IMR-90 (cell line): ENCODE measurements around the gene SLC8A1. TPM values are rescaled to one million over a fixed set of nuclear protein-coding genes. Genes with fewer than 3 reads are reported as not detected.

Source experiments
- ATAC-seq: fragments of 200-7000 bp; cut with Tn5 transposase; 2 replicates; pipeline ENCODE4 v1.9.1; 2020; ENCODE audit warnings: low read depth, mild to moderate bottlenecking, moderate library complexity
- BruUV-seq: library from RNA; stranded (reverse); fragments of 400-500 nt; replicated peaks from 2 replicates; lab custom pipeline; 2021; lab: Mats Ljungman, UMichigan
- CTCF ChIA-PET: fragments of 300-600 bp; formaldehyde crosslinking; extraction: SDS; loops from one replicate; lab custom pipeline; 2021; ENCODE audit warnings: antibody characterized with exemption; lab: Yijun Ruan, JAX
- POLR2A ChIA-PET: fragments of 300-600 bp; sonication (Branson Sonifier 250); formaldehyde crosslinking; loops from one replicate; lab custom pipeline; 2022; ENCODE audit warnings: antibody characterized with exemption; ENCODE audit not compliant: unreplicated experiment; lab: Charles Lee
- DNase-seq: peaks from one replicate; pipeline ENCODE4 v3.0.0; 2013
- H2AFZ ChIP-seq: replicated peaks from 2 replicates; pipeline ENCODE3; 2013; ENCODE audit warnings: low read length, mild to moderate bottlenecking; ENCODE audit not compliant: poor library complexity
- H2AK5ac ChIP-seq: 2 replicates; pipeline ENCODE4 v1.6.1; 2013; ENCODE audit warnings: low read depth, low read length, inconsistent platforms
- H2AK9ac ChIP-seq: replicated peaks from 2 replicates; pipeline ENCODE3; 2013; ENCODE audit warnings: mild to moderate bottlenecking, low read depth, low read length, moderate library complexity; ENCODE audit not compliant: poor library complexity
- H2BK120ac ChIP-seq: 2 replicates; pipeline ENCODE4 v1.6.1; 2013; ENCODE audit warnings: low read depth, low read length, inconsistent platforms
- H2BK15ac ChIP-seq: 3 replicates; pipeline ENCODE4 v1.6.1; 2013; ENCODE audit warnings: low read depth, low read length, inconsistent platforms
- H2BK20ac ChIP-seq: 2 replicates; pipeline ENCODE4 v1.6.1; 2013; ENCODE audit warnings: low read depth, mild to moderate bottlenecking, inconsistent platforms, low read length, moderate library complexity
- H2BK5ac ChIP-seq: 2 replicates; pipeline ENCODE4 v1.6.1; 2013; ENCODE audit warnings: mild to moderate bottlenecking, low read depth, low read length, inconsistent platforms; ENCODE audit not compliant: poor library complexity, severe bottlenecking
- H3K14ac ChIP-seq: replicated peaks from 2 replicates; pipeline ENCODE4 v1.6.1; 2013; ENCODE audit warnings: low read depth, low read length, inconsistent platforms
- H3K18ac ChIP-seq: 2 replicates; pipeline ENCODE4 v1.6.1; 2013; ENCODE audit warnings: low read depth, low read length, control low read depth
- H3K23ac ChIP-seq: 2 replicates; pipeline ENCODE4 v1.6.1; 2013; ENCODE audit warnings: low read depth, low read length, inconsistent platforms
- H3K27ac ChIP-seq: 2 replicates; pipeline ENCODE4 v1.5.1; 2013; ENCODE audit warnings: mild to moderate bottlenecking, control low read depth, low read length; ENCODE audit not compliant: insufficient read depth
- H3K27me3 ChIP-seq: 2 replicates; pipeline ENCODE4 v1.6.1; 2013; ENCODE audit warnings: low read length; ENCODE audit not compliant: control insufficient read depth, insufficient read depth
- H3K36me3 ChIP-seq: 2 replicates; pipeline ENCODE4 v1.6.1; 2013; ENCODE audit warnings: low read length, mixed read lengths; ENCODE audit not compliant: control insufficient read depth, insufficient read depth
- H3K4ac ChIP-seq: 2 replicates; pipeline ENCODE4 v1.6.1; 2013; ENCODE audit warnings: low read depth, low read length, inconsistent platforms
- H3K4me1 ChIP-seq: 2 replicates; pipeline ENCODE4 v1.6.1; 2013; ENCODE audit warnings: low read length, mixed read lengths; ENCODE audit not compliant: control insufficient read depth, insufficient read depth
- H3K4me2 ChIP-seq: 2 replicates; pipeline ENCODE4 v1.6.1; 2013; ENCODE audit warnings: low read depth, mild to moderate bottlenecking, control low read depth, low read length, moderate library complexity
- H3K4me3 ChIP-seq: 2 replicates; pipeline ENCODE4 v1.5.1; 2013; ENCODE audit warnings: low read depth, mild to moderate bottlenecking, control low read depth, low read length, moderate library complexity; ENCODE audit not compliant: insufficient read depth
- H3K56ac ChIP-seq: 2 replicates; pipeline ENCODE4 v1.6.1; 2013; ENCODE audit warnings: low read length, inconsistent platforms; ENCODE audit not compliant: insufficient read depth; ENCODE audit errors: extremely low read depth
- H3K79me1 ChIP-seq, 2 experiments: 2 replicates each; pipeline ENCODE4 v1.6.1; 2013; ENCODE audit warnings: low read length in 2 of 2, inconsistent platforms in 1 of 2, low read depth in 1 of 2
- H3K9ac ChIP-seq: 2 replicates; pipeline ENCODE4 v1.6.1; 2013; ENCODE audit warnings: low read depth, low read length, control low read depth
- H3K9me1 ChIP-seq: 2 replicates; pipeline ENCODE4 v1.6.1; 2013; ENCODE audit warnings: low read length, inconsistent platforms; ENCODE audit not compliant: insufficient read depth
- H3K9me3 ChIP-seq: 2 replicates; pipeline ENCODE4 v1.6.1; 2013; ENCODE audit warnings: low read length; ENCODE audit not compliant: control insufficient read depth, insufficient read depth
- H4K20me1 ChIP-seq: 2 replicates; pipeline ENCODE4 v1.6.1; 2013; ENCODE audit warnings: low read length, inconsistent platforms; ENCODE audit not compliant: insufficient read depth
- H4K5ac ChIP-seq: 2 replicates; pipeline ENCODE4 v1.6.1; 2013; ENCODE audit warnings: mild to moderate bottlenecking, low read depth, low read length, control low read depth
- H4K8ac ChIP-seq, 2 experiments: 2 replicates each; pipeline ENCODE4 v1.6.1; 2013; ENCODE audit warnings: low read depth in 2 of 2, low read length in 2 of 2, control low read depth in 1 of 2, inconsistent platforms in 1 of 2
- H4K91ac ChIP-seq: 2 replicates; pipeline ENCODE4 v1.6.1; 2013; ENCODE audit warnings: low read depth, low read length, inconsistent platforms; ENCODE audit not compliant: insufficient read depth
- CEBPB ChIP-seq: IDR thresholded peaks from 2 replicates; pipeline ENCODE4 v1.6.1; 2012; ENCODE audit warnings: low read depth, low read length, improper control_type of control experiment
- MAFK ChIP-seq: IDR thresholded peaks from 2 replicates; pipeline ENCODE4 v1.6.1; 2012; ENCODE audit warnings: low read depth, low read length, improper control_type of control experiment
- MAZ ChIP-seq: IDR thresholded peaks from 2 replicates; pipeline ENCODE4 v1.6.1; 2012; ENCODE audit warnings: low read depth, mild to moderate bottlenecking, low read length, improper control_type of control experiment, moderate library complexity, borderline replicate concordance
- MXI1 ChIP-seq: IDR thresholded peaks from 2 replicates; pipeline ENCODE4 v1.6.1; 2012; ENCODE audit warnings: low read depth, mild to moderate bottlenecking, low read length, moderate library complexity, borderline replicate concordance
- NFE2L2 ChIP-seq: fragments of 150-350 bp; IDR thresholded peaks from 2 replicates; pipeline ENCODE4 v1.6.1; 2016; ENCODE audit warnings: low read depth, mild to moderate bottlenecking, low read length
- POLR2A ChIP-seq: IDR thresholded peaks from 2 replicates; pipeline ENCODE4 v1.6.1; 2012; ENCODE audit warnings: mild to moderate bottlenecking, low read depth, low read length
- RAD21 ChIP-seq: IDR thresholded peaks from 2 replicates; pipeline ENCODE4 v1.6.1; 2012; ENCODE audit warnings: low read length, improper control_type of control experiment
- SMC3 ChIP-seq: fragments of 150-350 bp; IDR thresholded peaks from 2 replicates; pipeline ENCODE4 v1.6.1; 2016; ENCODE audit warnings: low read depth, mild to moderate bottlenecking, antibody characterized with exemption, low read length, moderate library complexity
- WGBS, 2 experiments: methylation state at CpG; one replicate each; pipeline versions ENCODE4 v1.1.5 to v1.1.7; 2013; ENCODE audit warnings: missing lambda C conversion rate in 2 of 2; ENCODE audit not compliant: insufficient read length in 1 of 2; ENCODE audit errors: extremely low coverage in 2 of 2; 5-methylcytosine and 5-hydroxymethylcytosine counted together
- dilution Hi-C: fragments of 300-500 bp; cut with HindIII; formaldehyde crosslinking; loops from one replicate; pipeline ENCODE4 v1.14.3; 2018; ENCODE audit warnings: low sequenced_read_pairs; ENCODE audit not compliant: unreplicated experiment
- in situ Hi-C: fragments of 300-500 bp; cut with MboI; formaldehyde crosslinking; loops from 3 replicates; pipeline ENCODE4 v1.14.3; 2019; ENCODE audit warnings: low sequenced_read_pairs, inconsistent platforms, mixed read lengths
- intact Hi-C: fragments of 100-400 bp; cut with micrococcal nuclease; formaldehyde crosslinking; loops from 2 replicates; pipeline ENCODE4 v1.10.0; 2022
- polyA plus RNA-seq, 3 experiments: library from polyadenylated mRNA; depleted of rRNA; stranded (reverse); fragments of >200 nt; gene quantifications; 2 replicates each; pipeline ENCODE4 v1.2.3, GENCODE V29; 2012; ENCODE audit warnings: low replicate concordance in 1 of 3
- total RNA-seq: library from RNA; depleted of rRNA; stranded (reverse); fragments of >200 nt; gene quantifications from 2 replicates; pipeline ENCODE4 v1.2.3, GENCODE V29; 2012
- TF ChIP-seq, protein P1 (sequence below): fragments of 150-350 bp; IDR thresholded peaks from 2 replicates; pipeline ENCODE4 v1.6.1; 2017; ENCODE audit warnings: mild to moderate bottlenecking, antibody characterized with exemption, low read length, low read depth

SLC8A1 gene
- total and polyA plus RNA-seq, 2 of the 4 experiments (the other 2 are of a cell fraction): 7.7 to 57.0 TPM

DNA sequence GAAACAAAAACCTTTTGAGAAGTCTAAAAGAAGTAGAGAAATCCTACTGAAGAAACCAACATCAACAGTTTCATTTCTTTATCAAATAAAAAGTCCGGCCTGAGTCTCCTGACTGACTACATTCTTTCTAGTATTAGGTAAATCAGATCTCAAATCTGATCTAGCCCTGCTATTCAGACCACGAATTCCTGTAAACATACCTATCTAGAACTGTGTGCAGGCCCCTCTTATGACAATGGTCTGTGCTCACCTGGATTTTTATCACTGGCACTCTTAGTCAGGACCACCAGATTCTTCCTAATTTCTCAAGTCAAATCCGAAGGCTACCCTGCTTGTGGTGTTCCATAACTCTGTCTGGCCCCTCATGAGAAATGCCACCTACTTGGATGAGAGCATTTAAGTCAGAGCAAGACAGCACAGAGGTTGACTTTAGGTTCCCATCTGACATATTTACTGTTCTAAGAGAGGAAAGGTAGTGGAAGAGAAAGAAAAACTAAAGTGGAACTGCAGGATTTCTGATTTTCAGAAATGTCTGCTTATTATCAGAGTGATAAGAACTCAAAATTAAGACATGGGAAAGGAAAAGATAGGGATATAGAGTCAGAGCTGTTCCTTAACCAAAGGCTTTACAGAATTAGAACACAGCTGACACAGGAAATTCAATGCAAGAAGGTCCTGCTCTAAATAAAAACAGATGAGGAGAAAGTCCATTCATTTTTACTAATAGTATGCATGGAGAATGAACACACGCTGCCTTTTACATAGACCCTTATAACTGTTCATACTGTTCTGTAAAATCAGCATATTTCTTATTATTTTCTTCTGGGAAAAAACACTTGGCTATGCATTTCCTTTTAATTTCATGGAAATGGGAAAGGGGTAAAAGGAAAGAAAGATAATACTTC lies 56.5 kb downstream of the SLC8A1 start:
- 0 out of 2 replicates have a peak overlapping the region, but pooled peaks have one; percentile 4 for H4K91ac ChIP-seq
- ChIA-PET POLR2A (no interaction called here), CTCF (no interaction called here)
- H3K23ac ChIP-seq: no peak overlapping the region
- H3K4ac ChIP-seq: no peak overlapping the region
- TF ChIP-seq MAFK (no peak), RAD21 (no peak), POLR2A (no peak), SMC3 (no peak), NFE2L2 (no peak), CEBPB (no peak), MXI1 (no peak), MAZ (no peak)
- TF ChIP-seq, protein P1, sequence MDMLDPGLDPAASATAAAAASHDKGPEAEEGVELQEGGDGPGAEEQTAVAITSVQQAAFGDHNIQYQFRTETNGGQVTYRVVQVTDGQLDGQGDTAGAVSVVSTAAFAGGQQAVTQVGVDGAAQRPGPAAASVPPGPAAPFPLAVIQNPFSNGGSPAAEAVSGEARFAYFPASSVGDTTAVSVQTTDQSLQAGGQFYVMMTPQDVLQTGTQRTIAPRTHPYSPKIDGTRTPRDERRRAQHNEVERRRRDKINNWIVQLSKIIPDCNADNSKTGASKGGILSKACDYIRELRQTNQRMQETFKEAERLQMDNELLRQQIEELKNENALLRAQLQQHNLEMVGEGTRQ: no peak
- 40% methylated on average over 1 of the region's 4 CpGs; no CpG with 5 or more reads in 1 of the 2 experiments for WGBS, 2 experiments
- H3K79me1 ChIP-seq: peaks cover 22 to 44% of the 10 kb centered on the region in 2 experiments
- 0 out of 3 replicates have a peak overlapping the region, but pooled peaks have one; percentile 3 for H2BK15ac ChIP-seq
- H2AK5ac ChIP-seq: peak overlapping the region; percentile 37; the same call in 1 of the 2 replicates
- no peak overlapping the region; the same call in 1 of the 2 replicates for H3K14ac ChIP-seq
- dilution Hi-C loops: no loop called here
- H3K27ac ChIP-seq: no peak overlapping the region
- DNase-seq: no peak
- H2AFZ ChIP-seq: no peak overlapping the region
- peaks cover 4% of the 10 kb centered on the region for H3K4me1 ChIP-seq
- intact Hi-C loops: no loop called here
- no peak overlapping the region for H2BK120ac ChIP-seq
- BruUV-seq: no TSS peak
- no peak overlapping the region for H2BK5ac ChIP-seq
- H4K5ac ChIP-seq: peak overlapping the region; percentile 82
- H3K9me3 ChIP-seq: no peaks in the 10 kb centered on the region
- peak; percentile 46 for ATAC-seq
- peak overlapping the region; percentile 90 for H3K18ac ChIP-seq
- H3K36me3 ChIP-seq: no peaks in the 10 kb centered on the region
- H3K9me1 ChIP-seq: no peaks in the 10 kb centered on the region
- no peaks in the 10 kb centered on the region for H3K27me3 ChIP-seq
- no peak overlapping the region for H2BK20ac ChIP-seq
- H4K8ac ChIP-seq: no peak overlapping the region; a peak in 1 of 4 replicates
- H4K20me1 ChIP-seq: no peaks in the 10 kb centered on the region
- H3K4me3 ChIP-seq: no peak overlapping the region
- H3K56ac ChIP-seq: no peak overlapping the region
- in situ Hi-C loops: no loop called here
- no peak overlapping the region for H2AK9ac ChIP-seq
- H3K9ac ChIP-seq: no peak overlapping the region
- peak overlapping the region; percentile 76; the same call in 1 of the 2 replicates for H3K4me2 ChIP-seq
